Muscle layer of colon (tissue), 2 donors: ENCODE data around the gene CCDC149.

Source experiments
- H3K27ac ChIP-seq: one replicate; pipeline ENCODE4 v1.7.0; 2013; ENCODE audit warnings: low read depth, mild to moderate bottlenecking, low read length, moderate library complexity
- H3K27me3 ChIP-seq, 2 donors: one replicate each; pipeline ENCODE4 v1.7.0; 2013; ENCODE audit warnings: low read length in 2 of 2, mild to moderate bottlenecking in 2 of 2; ENCODE audit not compliant: insufficient read depth in 2 of 2, control insufficient read depth in 1 of 2
- H3K36me3 ChIP-seq: one replicate; pipeline ENCODE4 v1.7.0; 2013; ENCODE audit warnings: mild to moderate bottlenecking, low read length; ENCODE audit not compliant: insufficient read depth
- H3K4me1 ChIP-seq: one replicate; pipeline ENCODE4 v1.7.0; 2013; ENCODE audit warnings: mild to moderate bottlenecking, low read length; ENCODE audit not compliant: insufficient read depth
- H3K4me3 ChIP-seq, 2 donors: one replicate each; pipeline ENCODE4 v1.7.0; 2013; ENCODE audit warnings: low read length in 2 of 2, low read depth in 1 of 2, mild to moderate bottlenecking in 1 of 2, moderate library complexity in 1 of 2
- H3K9ac ChIP-seq: one replicate; pipeline ENCODE4 v1.7.0; 2013; ENCODE audit warnings: low read length
- H3K9me3 ChIP-seq: one replicate; pipeline ENCODE4 v1.7.0; 2013; ENCODE audit warnings: mild to moderate bottlenecking, low read length
- donor health status: abdominal sarcoma.
- donor health status: Adenocarcinoma of cecum.

CCDC149 gene

DNA sequence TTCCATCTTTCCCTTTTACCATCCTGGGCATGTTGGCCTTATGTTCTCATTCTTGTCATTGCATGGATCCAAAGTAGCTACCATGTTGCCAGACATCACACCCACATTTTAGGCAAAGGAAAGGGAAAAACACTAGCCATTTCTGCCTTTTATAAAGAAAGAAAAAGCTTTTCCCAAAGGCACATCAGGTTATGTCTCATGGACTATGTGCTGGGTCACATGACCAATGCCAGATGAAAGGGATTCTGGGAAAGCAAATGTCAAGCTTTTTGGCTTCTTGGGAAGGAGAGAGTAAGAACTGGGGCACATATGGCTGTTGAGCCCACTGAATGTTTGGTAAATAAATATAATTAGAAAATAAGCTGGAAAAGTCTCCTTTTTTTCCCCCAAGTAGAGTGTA lies 121.8 kb downstream of the CCDC149 start:
- Histone ChIP-seq H3K9me3 (no peaks in the 10 kb centered on the region), H3K27ac (no peak overlapping the region), H3K4me1 (peaks cover 12% of the 10 kb centered on the region), H3K27me3 (no peaks in the 10 kb centered on the region), H3K9ac (no peak overlapping the region), H3K36me3 (no peaks in the 10 kb centered on the region), H3K4me3 (no peak overlapping the region)

DNA sequence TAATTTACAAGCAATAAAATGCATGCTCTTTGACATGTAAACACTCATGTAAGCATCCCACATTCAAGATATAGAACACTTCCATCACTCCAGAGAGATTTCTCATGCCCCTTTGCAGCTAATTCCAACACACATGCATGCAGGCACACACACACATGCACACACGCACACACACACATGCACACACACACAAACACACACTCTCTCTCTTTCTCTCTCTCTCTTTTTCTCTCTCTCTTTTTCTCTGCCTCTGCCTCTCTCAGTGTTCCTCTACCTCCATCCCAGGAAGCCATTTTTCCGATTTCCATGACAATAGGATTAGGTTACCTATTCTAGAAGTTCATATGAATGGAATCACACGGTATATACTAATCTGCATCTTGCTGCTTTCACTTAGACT lies 129.3 kb downstream of the CCDC149 start:
- no peak overlapping the region for H3K27ac ChIP-seq
- H3K9me3 ChIP-seq = no peaks in the 10 kb centered on the region
- H3K36me3 ChIP-seq = no peaks in the 10 kb centered on the region
- H3K27me3 ChIP-seq = no peaks in the 10 kb centered on the region
- no peak overlapping the region for H3K9ac ChIP-seq
- H3K4me3 ChIP-seq = no peak overlapping the region
- peaks cover 9% of the 10 kb centered on the region for H3K4me1 ChIP-seq

DNA sequence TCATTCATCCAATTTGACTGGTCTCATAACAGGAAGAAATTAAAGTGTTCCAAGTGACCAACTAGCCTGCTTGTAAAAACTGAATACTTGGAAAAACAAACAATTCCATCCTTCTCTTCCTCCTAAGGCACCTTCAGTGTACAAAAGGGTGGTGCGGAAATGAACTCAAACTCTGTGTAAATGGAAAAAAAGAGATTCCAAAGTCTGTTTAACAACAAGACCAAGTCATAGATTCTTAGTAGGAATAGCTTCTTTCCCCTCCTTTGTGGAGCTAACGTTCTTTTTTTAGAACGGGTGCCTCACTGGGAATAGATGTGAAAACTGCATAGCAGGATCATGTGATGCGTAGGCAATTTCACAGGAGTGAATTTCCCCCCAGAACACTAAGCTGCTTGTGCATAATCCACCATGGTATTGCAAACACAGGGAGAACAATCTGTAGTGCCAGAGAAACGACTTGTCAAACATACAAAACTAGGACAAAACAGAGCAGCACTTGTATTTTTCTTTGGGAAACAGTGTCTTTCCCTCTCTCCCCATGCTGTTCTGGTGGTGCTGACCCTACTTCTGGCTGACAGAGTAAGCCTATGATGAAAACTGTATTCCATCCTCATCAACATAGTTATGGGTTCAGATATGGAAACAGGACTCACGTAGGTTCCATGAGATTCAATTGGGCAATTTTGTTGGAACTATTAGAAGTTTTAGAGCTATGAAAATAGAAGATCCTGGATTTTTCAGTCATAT lies 130.7 kb downstream of the CCDC149 start:
- Histone ChIP-seq H3K9me3 (no peaks in the 10 kb centered on the region), H3K27ac (no peak overlapping the region), H3K4me3 (no peak overlapping the region), H3K27me3 (no peaks in the 10 kb centered on the region), H3K36me3 (no peaks in the 10 kb centered on the region), H3K4me1 (peaks cover 9% of the 10 kb centered on the region), H3K9ac (no peak overlapping the region)

DNA sequence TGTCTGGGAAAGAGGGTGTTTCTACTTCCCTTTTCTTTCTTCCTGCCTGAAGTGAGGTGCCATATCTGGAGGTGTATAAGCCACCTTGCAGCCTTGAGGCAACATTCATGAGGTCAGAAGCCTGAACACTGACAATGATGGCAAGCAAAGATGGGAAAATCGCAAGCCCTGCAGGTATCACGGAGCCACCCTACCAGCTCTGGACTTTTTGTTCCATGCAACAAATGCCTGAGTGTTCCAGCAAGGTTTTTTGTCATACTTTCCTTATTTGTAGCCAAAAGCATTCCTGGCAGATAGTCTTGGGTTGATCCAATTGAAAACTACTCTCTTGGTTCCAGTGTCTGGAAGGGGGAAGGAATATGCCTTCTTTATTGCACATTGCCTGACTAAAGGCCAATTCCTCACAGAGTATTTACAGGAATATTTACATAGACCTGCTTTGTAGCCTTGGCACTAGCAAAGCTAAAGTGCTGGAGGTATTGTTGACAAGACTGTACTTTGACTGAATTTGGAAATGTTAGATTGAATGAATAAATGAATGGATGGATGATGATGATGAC lies 131.8 kb downstream of the CCDC149 start:
- Histone ChIP-seq H3K9ac (no peak overlapping the region), H3K27ac (no peak overlapping the region), H3K36me3 (no peaks in the 10 kb centered on the region), H3K9me3 (no peaks in the 10 kb centered on the region), H3K4me1 (peaks cover 9% of the 10 kb centered on the region), H3K4me3 (no peak overlapping the region), H3K27me3 (no peaks in the 10 kb centered on the region)

DNA sequence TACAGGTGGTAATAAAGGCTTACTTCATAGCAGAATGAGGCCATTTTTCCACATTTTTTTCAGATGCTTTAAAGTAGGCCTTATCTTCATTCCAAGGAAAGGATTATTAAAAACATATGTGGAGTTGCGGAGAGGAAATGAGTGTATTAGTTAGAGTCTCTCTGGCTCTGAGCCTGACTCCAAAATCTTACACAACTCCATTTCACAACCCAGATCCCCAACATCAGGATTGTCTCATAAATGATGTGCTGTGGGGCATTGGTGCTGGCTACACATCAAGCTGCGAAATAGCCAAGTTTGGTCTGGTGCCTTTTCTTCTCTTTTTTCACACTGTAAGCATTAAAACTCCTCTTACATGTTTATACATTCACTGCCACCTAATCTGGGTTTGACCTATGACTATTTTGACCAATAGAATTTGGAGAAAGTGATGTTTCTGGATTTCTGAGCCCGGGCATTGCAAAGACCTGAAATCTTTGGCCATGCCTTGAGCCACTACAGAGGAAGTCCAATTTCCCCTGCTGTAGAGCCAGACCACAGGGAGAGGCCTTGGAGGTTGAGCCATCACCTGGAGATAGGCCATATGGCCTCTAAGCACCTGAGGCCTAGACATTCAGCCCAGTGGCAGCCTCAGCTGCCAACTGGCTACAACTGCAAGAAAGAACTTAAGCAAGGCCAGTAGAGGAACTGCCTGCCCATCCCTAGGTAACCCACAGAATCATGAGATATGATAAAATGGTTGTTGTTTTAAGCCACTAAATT lies 134.2 kb downstream of the CCDC149 start:
- H3K27ac ChIP-seq = no peak overlapping the region

DNA sequence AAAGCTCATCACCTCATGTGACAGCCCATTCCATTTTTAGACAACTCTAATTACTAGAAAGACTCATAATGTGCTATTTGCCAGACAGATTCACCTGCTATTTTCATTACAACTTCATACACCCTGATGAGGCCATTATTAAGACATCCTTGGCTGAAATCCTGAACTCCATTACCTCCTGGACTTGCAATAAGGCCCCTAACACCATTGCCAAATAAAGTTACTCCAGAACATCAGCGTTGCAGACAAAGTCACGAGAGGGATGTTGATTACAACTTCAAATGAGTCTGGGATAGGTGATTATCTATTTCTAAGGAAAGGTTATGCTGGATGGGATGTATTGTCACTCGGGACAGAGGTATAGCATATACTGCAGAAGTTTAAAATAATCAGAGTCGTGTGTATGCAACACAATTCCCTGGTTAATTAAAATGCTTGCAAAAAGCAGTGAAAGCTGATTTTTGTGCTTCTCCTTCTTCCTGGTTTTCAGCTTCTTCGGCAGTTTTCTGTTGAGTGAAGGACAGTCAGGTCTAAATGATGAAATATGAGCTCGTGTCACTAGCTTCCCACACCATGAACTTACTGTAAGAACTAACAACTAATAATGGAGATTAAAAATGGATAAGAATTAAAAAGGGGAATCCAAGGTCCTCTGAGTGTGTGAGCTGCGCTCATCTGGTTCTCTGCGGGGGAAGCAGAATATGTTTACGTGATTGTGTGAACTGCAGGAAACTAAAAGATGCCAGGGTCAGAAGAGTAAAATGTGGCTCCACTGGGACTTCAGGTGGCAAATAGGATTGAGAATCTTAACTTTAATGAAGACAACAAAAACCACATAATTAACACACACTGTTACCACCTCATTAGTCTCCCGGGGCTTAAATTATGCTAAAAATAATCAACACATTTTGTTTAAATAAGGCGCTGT lies 135.0 kb downstream of the CCDC149 start:
- H3K9me3 ChIP-seq = no peaks in the 10 kb centered on the region
- H3K27me3 ChIP-seq = no peaks in the 10 kb centered on the region
- no peak overlapping the region for H3K27ac ChIP-seq
- no peak overlapping the region for H3K9ac ChIP-seq
- H3K4me1 ChIP-seq = peaks cover 9% of the 10 kb centered on the region
- no peak overlapping the region for H3K4me3 ChIP-seq
- H3K36me3 ChIP-seq = no peaks in the 10 kb centered on the region

More for the DNA sequence above, 134.2 kb downstream of the CCDC149 start:
- no peak overlapping the region for H3K9ac ChIP-seq
- H3K27me3 ChIP-seq = no peaks in the 10 kb centered on the region
- H3K9me3 ChIP-seq = no peaks in the 10 kb centered on the region
- H3K4me1 ChIP-seq = peaks cover 9% of the 10 kb centered on the region
- H3K36me3 ChIP-seq = no peaks in the 10 kb centered on the region
- no peak overlapping the region for H3K4me3 ChIP-seq

DNA sequence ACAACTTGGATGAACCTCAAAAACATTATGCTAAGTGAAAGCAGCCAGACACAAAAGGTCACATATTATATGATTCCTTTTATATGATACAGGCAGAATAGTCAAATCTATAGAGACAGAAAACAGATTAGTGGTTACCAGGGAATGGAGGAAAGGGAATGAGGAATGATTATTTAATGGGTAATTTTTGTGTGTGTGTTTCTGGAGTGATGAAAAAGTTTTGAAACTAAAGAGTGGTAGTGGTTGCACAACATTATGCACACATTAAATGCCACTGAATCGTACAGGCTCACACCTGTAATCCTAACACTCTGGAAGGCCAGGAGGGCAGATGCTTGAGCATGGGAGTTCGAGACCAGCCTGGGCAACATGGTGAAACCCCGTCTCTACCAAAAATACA lies 137.1 kb downstream of the CCDC149 start:
- Histone ChIP-seq H3K4me1 (peaks cover 8% of the 10 kb centered on the region), H3K36me3 (no peaks in the 10 kb centered on the region), H3K27me3 (no peaks in the 10 kb centered on the region), H3K9ac (no peak overlapping the region), H3K4me3 (no peak overlapping the region), H3K27ac (no peak overlapping the region), H3K9me3 (no peaks in the 10 kb centered on the region)

DNA sequence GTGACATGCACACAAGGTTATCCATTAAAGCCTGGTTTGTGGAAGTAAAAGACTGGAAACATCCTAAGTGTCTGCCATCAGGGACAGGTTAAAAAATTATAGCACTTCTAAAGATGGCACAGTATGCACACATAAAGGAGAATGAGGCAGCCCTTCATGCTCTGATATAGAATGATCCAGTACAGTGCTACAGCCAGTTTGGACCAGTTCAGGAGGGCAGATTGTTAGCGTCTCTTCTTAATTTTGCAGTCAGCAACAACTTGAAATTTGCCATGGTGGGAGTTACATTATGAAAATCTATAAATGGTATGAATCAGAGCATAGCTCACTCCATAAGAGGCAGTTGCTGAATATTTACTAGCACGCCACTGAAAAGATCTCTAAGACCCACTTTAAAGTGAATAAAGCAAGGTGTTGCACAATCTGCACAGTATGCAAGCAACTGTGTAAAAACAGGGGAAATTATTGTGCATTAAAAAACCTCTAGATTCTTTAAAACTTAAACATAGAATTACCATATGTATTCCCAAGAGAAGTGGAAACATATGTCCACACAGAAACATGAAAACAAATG lies 137.7 kb downstream of the CCDC149 start:
- no peaks in the 10 kb centered on the region for H3K36me3 ChIP-seq
- H3K9me3 ChIP-seq = no peaks in the 10 kb centered on the region
- no peak overlapping the region for H3K4me3 ChIP-seq
- H3K9ac ChIP-seq = no peak overlapping the region
- H3K27ac ChIP-seq = no peak overlapping the region
- no peaks in the 10 kb centered on the region for H3K27me3 ChIP-seq
- peaks cover 6% of the 10 kb centered on the region for H3K4me1 ChIP-seq

DNA sequence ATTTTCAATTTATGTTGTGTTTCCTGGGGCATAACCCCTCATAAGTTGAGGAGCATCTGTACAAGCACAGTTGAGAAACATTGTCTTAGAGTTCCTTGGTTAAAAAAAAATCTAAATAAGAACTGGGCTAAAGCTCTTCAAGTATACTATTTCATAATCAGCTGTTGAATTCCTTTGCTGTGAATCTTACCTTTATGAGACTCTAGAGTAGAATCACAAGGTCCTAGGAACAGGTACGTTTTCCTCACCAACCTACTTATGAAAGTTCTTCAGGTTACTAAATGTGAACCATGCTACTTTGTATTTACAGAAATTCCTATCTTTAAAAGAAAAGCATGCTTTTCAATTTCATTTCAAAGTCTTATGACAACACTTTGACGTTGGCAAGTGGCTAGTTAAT lies 138.4 kb downstream of the CCDC149 start:
- Histone ChIP-seq H3K9me3 (no peaks in the 10 kb centered on the region), H3K9ac (no peak overlapping the region), H3K4me3 (no peak overlapping the region), H3K4me1 (peaks cover 6% of the 10 kb centered on the region), H3K27ac (no peak overlapping the region), H3K36me3 (no peaks in the 10 kb centered on the region), H3K27me3 (no peaks in the 10 kb centered on the region)

DNA sequence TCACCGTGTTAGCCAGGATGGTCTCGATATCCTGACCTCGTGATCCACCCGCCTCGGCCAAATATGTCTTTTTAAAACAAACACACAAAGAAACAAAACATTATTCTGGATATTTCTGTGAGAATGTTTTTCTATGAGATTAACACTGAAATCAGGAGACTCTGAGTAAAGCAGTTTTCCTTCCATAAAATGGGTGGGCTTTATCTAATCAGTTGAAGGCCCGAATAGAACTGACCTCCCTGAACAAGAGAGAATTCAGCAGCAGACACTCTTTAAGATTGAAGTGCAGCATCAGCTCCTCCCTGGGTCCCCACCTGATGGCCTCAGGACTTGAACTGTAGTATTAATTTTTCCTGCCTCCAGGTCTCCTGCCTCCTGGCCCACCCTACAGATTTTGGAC lies 139.9 kb downstream of the CCDC149 start:
- Histone ChIP-seq H3K4me1 (peaks cover 6% of the 10 kb centered on the region), H3K9me3 (no peaks in the 10 kb centered on the region), H3K27ac (no peak overlapping the region), H3K4me3 (no peak overlapping the region), H3K27me3 (no peaks in the 10 kb centered on the region), H3K36me3 (no peaks in the 10 kb centered on the region), H3K9ac (no peak overlapping the region)
